ENCODE measurements around the gene SLC25A18. TPM values are rescaled to one million over a fixed set of nuclear protein-coding genes. Genes with fewer than 3 reads are reported as not detected.
A peak's percentile ranks its signal among the peaks of the same experiment; 100 is the strongest.
"Not testable (repeated sequence)": the region's sequence is repeated elsewhere in the genome, so short reads cannot be mapped to it uniquely, and the experiment has no call there.

Gene SLC25A18
- total and polyA plus RNA-seq, 3 donors from 2014 or later, result 6.8 to 14.9 (median 11.9) TPM

DNA sequence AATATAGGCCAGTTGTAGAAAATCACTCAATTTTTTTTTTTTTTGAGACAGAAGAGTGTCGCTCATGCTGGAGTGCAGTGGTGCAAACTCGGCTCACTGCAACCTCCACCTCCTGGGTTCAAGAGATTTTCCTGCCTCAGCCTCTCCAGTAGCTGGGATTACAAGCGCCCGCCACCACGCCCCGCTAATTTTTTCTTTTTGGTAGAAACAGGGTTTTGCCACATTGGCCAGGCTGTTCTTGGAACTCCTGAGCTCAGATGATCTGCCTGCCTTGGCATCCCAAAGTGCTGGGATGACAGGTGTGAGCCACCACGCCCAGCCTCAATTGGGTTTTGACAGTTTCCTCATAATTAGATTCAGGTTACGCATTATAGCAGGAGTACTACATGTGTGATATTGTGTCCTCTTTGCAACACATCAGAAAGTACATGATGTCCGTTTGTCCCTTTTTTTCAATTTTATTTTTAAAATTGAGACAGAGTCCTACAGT is 67.8 kb downstream of the SLC25A18 start:
- Histone ChIP-seq H3K36me3 (ENCODE audit: low read depth, missing control alignments) (no peaks in the 10 kb centered on the region), H3K27me3 (no peaks in the 10 kb centered on the region), H3K9me3 (no peaks in the 10 kb centered on the region), H3K4me1 (peaks cover 35% of the 10 kb centered on the region), H3K27ac (no peak overlapping the region), H3K4me3 (no peak overlapping the region)
- DNase-seq, result no peak
- no peak for TF ChIP-seq POLR2A (IDR thresholded peaks at IDR 0.05)
- TF ChIP-seq, protein P1, sequence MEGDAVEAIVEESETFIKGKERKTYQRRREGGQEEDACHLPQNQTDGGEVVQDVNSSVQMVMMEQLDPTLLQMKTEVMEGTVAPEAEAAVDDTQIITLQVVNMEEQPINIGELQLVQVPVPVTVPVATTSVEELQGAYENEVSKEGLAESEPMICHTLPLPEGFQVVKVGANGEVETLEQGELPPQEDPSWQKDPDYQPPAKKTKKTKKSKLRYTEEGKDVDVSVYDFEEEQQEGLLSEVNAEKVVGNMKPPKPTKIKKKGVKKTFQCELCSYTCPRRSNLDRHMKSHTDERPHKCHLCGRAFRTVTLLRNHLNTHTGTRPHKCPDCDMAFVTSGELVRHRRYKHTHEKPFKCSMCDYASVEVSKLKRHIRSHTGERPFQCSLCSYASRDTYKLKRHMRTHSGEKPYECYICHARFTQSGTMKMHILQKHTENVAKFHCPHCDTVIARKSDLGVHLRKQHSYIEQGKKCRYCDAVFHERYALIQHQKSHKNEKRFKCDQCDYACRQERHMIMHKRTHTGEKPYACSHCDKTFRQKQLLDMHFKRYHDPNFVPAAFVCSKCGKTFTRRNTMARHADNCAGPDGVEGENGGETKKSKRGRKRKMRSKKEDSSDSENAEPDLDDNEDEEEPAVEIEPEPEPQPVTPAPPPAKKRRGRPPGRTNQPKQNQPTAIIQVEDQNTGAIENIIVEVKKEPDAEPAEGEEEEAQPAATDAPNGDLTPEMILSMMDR (IDR thresholded peaks at IDR 0.05), result no peak
- 90 to 93% methylated on average over 9 of the region's 9 CpGs for WGBS, 2 donors
- intact Hi-C loops (cut with DNase I; ENCODE audit: low total_unique reads), result no loop called here

DNA sequence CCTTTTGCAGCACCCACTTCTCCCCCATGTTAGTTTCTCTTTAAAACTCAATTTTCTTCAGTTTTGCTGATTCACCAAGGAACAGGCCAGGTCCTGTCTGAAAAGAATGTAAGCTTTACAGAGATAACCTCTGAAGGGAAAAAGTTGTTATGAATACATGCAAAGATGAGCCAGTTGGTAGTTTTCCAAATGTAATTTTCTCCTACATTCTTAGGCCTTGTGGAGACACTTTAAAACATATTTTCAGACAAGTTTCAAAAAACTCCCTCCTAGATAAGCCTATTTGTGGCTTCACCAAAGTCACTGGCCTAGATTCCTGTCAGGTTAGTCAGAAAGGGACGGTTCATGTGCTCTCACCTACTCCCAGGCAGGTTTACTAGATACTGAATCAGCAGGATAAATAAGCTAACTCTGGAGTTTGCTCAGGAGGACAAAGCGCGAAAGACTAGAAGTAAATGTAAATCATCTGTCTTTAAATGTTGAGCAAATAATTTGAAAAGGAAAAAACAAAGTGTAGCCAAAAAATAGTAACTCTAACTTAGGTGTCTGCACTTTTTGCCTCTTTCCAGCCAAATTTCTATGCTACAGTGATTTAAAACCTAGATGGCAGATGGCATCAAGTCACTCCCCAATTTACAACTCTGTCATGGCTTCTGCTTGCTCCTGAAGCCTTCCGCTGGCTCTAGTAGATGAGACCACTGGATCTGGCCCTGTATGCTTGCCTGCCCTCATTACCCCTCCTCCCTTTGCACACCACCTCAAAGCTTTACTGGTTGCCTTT is 70.1 kb downstream of the SLC25A18 start:
- WGBS, 2 donors, result 54 to 62% methylated on average over 4 of the region's 4 CpGs
- intact Hi-C loops (cut with DNase I; ENCODE audit: low total_unique reads), result no loop called here
- H3K36me3 ChIP-seq (ENCODE audit: low read depth, missing control alignments), result no peaks in the 10 kb centered on the region
- no peak for DNase-seq
- no peaks in the 10 kb centered on the region for H3K9me3 ChIP-seq
- H3K4me3 ChIP-seq, result no peak overlapping the region
- TF ChIP-seq POLR2A (IDR thresholded peaks at IDR 0.05), result no peak
- TF ChIP-seq, protein P1 (IDR thresholded peaks at IDR 0.05), result no peak
- peaks cover 37% of the 10 kb centered on the region for H3K4me1 ChIP-seq
- peak overlapping the region; percentile 57 to 74 for H3K27ac ChIP-seq
- no peaks in the 10 kb centered on the region for H3K27me3 ChIP-seq

DNA sequence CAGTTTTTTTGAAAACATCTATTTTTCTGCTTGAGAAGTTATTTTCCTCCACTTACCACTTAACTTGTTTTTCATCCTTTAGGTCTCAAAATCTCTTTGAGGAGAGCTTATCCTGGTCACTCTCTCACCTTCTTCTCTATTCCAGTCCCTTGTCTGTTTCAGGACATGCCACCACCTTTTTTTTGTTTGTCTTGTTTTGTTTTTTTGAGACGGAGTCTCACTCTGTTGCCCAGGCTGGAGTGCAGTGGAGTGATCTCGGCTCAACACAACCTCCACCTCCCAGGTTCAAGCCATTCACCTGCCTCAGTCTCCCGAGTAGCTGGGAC is 70.7 kb downstream of the SLC25A18 start:
- Histone ChIP-seq H3K27ac (peak overlapping the region; percentile 57 to 74), H3K9me3 (no peaks in the 10 kb centered on the region), H3K36me3 (ENCODE audit: low read depth, missing control alignments) (no peaks in the 10 kb centered on the region), H3K4me1 (peaks cover 37% of the 10 kb centered on the region), H3K27me3 (no peaks in the 10 kb centered on the region), H3K4me3 (no peak overlapping the region)
- no peak for TF ChIP-seq POLR2A (IDR thresholded peaks at IDR 0.05)
- 88% methylated on average over 3 of the region's 3 CpGs for WGBS, 2 donors
- intact Hi-C loops (cut with DNase I; ENCODE audit: low total_unique reads), result no loop called here
- DNase-seq, result no peak

DNA sequence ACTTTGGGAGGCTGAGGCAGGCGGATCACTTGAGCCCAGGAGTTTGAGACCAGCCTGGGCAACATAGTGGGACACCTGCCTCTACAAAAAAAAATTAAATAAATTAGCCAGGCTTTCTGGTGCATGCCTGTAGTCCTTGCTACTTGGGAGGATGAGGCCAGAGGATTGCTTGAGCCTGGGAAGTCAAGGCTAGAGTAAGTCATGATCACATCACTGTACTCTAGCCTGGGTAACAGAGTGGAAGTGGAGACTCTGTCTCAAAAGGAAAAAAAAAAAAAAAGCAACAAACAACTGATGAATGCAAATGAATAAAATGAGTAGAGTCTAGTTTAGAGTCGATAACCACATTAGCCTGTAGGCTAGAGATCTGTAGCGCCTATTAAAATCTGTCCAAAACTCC is 71.4 kb downstream of the SLC25A18 start:
- no peak overlapping the region for H3K4me3 ChIP-seq
- intact Hi-C loops (cut with DNase I; ENCODE audit: low total_unique reads), result no loop called here
- peak overlapping the region; percentile 57 to 74 for H3K27ac ChIP-seq
- H3K36me3 ChIP-seq (ENCODE audit: low read depth, missing control alignments), result no peaks in the 10 kb centered on the region
- TF ChIP-seq, protein P1 (IDR thresholded peaks at IDR 0.05), result no peak
- no peak for TF ChIP-seq POLR2A (IDR thresholded peaks at IDR 0.05)
- WGBS, 2 donors, result 87 to 96% methylated on average over 3 of the region's 3 CpGs
- H3K9me3 ChIP-seq, result no peaks in the 10 kb centered on the region
- H3K27me3 ChIP-seq, result no peaks in the 10 kb centered on the region
- no peak for DNase-seq
- peaks cover 32% of the 10 kb centered on the region for H3K4me1 ChIP-seq

DNA sequence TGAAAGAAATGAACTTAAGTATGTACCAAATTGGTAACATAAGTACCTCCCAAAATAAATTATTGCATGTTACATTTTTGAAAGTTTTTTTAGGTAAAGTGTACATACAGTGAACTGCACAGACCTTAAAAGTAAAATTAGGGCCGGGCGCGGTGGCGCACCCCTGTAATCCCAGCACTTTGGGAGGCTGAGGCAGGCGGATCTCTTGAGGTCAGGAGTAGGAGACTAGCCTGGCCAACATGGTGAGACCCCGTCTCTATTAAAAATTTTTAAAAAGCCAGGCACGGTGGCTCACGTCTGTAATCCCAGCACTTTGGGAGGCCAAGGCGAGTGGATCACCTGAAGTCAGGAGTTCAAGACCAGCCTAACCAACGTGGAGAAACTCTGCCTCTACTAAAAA is 73.6 kb downstream of the SLC25A18 start:
- H3K27me3 ChIP-seq; H3K36me3 ChIP-seq (ENCODE audit: low read depth, missing control alignments); intact Hi-C loops (cut with DNase I; ENCODE audit: low total_unique reads); H3K4me3 ChIP-seq; H3K9me3 ChIP-seq; DNase-seq: not testable (repeated sequence)
- Histone ChIP-seq H3K27ac (peak overlapping the region; percentile 72 to 99), H3K4me1 (peaks cover 38% of the 10 kb centered on the region)
- 84 to 95% methylated on average over 10 of the region's 10 CpGs for WGBS, 2 donors
